DND-41 (cell line): ENCODE data around the gene FAM180B.
A peak's percentile ranks its signal among the peaks of the same experiment; 100 is the strongest.

Experiments
- ATAC-seq: fragments of 200-7000 bp; cut with Tn5 transposase; 3 replicates; pipeline ENCODE4 v1.9.1; 2021; ENCODE audit warnings: low read depth; ENCODE audit not compliant: insufficient read depth
- DNase-seq: peaks from one replicate; pipeline ENCODE4 v3.0.0-alpha.2; 2020
- H2AFZ ChIP-seq: 2 replicates; pipeline ENCODE4 v1.6.0; 2012; ENCODE audit warnings: low read depth, low read length
- H3K27ac ChIP-seq: 2 replicates; pipeline ENCODE4 v1.5.1; 2012; ENCODE audit warnings: low read length, inconsistent platforms
- H3K27me3 ChIP-seq: fragments of 200-600 bp; sonication (generic); 2 replicates; pipeline ENCODE4 v1.6.0; 2012; ENCODE audit warnings: low read length, mild to moderate bottlenecking, inconsistent platforms; ENCODE audit not compliant: insufficient read depth, poor library complexity
- H3K36me3 ChIP-seq: 2 replicates; pipeline ENCODE4 v1.5.1; 2012; ENCODE audit warnings: low read length, inconsistent platforms; ENCODE audit not compliant: insufficient read depth
- H3K4me1 ChIP-seq: 2 replicates; pipeline ENCODE4 v1.5.1; 2012; ENCODE audit warnings: mild to moderate bottlenecking, low read length; ENCODE audit not compliant: insufficient read depth
- H3K4me2 ChIP-seq: 2 replicates; pipeline ENCODE4 v1.6.0; 2012; ENCODE audit warnings: mild to moderate bottlenecking, moderate library complexity, low read length, inconsistent platforms; ENCODE audit not compliant: insufficient read depth
- H3K4me3 ChIP-seq, 2 experiments: fragments of 200-600 bp in 1 of 2; shearing (Covaris generic) in 1 of 2; 2 replicates each; pipeline ENCODE4 v1.5.1; 2012 to 2016; ENCODE audit warnings: inconsistent platforms in 2 of 2, low read length in 2 of 2, mild to moderate bottlenecking in 2 of 2, low read depth in 1 of 2, moderate library complexity in 1 of 2
- H3K79me2 ChIP-seq: 2 replicates; pipeline ENCODE4 v1.6.0; 2012; ENCODE audit warnings: low read length, inconsistent platforms; ENCODE audit not compliant: insufficient read depth
- H3K9ac ChIP-seq: 2 replicates; pipeline ENCODE4 v1.6.0; 2012; ENCODE audit warnings: low read depth, mild to moderate bottlenecking, inconsistent platforms, low read length, moderate library complexity
- H3K9me3 ChIP-seq: 2 replicates; pipeline ENCODE4 v1.5.1; 2012; ENCODE audit warnings: low read length, moderate library complexity, mild to moderate bottlenecking, inconsistent platforms; ENCODE audit not compliant: insufficient read depth, severe bottlenecking
- H4K20me1 ChIP-seq: 2 replicates; pipeline ENCODE4 v1.6.0; 2012; ENCODE audit warnings: low read length; ENCODE audit not compliant: insufficient read depth
- EZH2 ChIP-seq: IDR thresholded peaks from 3 replicates; pipeline ENCODE4 v1.6.1; 2012; ENCODE audit warnings: borderline replicate concordance, low read depth, mild to moderate bottlenecking, moderate library complexity, low read length, inconsistent platforms; ENCODE audit not compliant: severe bottlenecking
- TF ChIP-seq, protein P1 (sequence below): IDR thresholded peaks from 2 replicates; pipeline ENCODE4 v1.5.1; 2012; ENCODE audit warnings: borderline replicate concordance, low read length, moderate library complexity, mild to moderate bottlenecking; ENCODE audit not compliant: poor library complexity, severe bottlenecking; ENCODE audit errors: extremely low read depth

Gene FAM180B

DNA sequence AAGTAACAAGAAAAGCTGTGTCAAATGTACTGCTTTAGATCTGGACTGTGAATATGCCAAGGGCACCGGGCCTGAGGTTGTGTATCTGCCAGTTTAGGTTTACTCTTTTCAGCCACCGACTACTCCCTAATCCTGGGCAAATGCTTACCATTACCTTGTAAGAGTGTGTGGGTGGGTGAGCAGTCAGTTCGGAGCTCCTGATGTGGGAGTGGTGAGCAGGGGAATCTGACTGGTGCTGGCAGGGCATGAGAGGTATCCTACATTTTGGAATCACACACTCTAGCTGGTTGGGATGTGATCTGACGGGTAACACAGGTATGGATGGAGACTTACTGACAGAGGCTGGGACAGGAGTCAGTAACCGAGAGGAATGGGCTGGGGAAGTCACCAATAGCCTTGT, 2.6 kb upstream of the FAM180B start:
- DNase-seq = no peak
- peaks cover 25% of the 10 kb centered on the region for H3K4me1 ChIP-seq
- peaks cover 30% of the 10 kb centered on the region for H3K79me2 ChIP-seq
- no peaks in the 10 kb centered on the region for H3K9me3 ChIP-seq
- H2AFZ ChIP-seq = no peak overlapping the region
- H3K4me2 ChIP-seq = no peak overlapping the region
- no peak overlapping the region for H3K4me3 ChIP-seq
- H3K27me3 ChIP-seq = no peaks in the 10 kb centered on the region
- no peak for ATAC-seq
- H3K27ac ChIP-seq = no peak overlapping the region
- H3K36me3 ChIP-seq = peaks cover 61% of the 10 kb centered on the region
- H4K20me1 ChIP-seq = peaks cover 8% of the 10 kb centered on the region; the same call in 1 of the 2 replicates
- TF ChIP-seq EZH2 = no peak
- TF ChIP-seq, protein P1, sequence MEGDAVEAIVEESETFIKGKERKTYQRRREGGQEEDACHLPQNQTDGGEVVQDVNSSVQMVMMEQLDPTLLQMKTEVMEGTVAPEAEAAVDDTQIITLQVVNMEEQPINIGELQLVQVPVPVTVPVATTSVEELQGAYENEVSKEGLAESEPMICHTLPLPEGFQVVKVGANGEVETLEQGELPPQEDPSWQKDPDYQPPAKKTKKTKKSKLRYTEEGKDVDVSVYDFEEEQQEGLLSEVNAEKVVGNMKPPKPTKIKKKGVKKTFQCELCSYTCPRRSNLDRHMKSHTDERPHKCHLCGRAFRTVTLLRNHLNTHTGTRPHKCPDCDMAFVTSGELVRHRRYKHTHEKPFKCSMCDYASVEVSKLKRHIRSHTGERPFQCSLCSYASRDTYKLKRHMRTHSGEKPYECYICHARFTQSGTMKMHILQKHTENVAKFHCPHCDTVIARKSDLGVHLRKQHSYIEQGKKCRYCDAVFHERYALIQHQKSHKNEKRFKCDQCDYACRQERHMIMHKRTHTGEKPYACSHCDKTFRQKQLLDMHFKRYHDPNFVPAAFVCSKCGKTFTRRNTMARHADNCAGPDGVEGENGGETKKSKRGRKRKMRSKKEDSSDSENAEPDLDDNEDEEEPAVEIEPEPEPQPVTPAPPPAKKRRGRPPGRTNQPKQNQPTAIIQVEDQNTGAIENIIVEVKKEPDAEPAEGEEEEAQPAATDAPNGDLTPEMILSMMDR = no peak
- no peak overlapping the region for H3K9ac ChIP-seq

DNA sequence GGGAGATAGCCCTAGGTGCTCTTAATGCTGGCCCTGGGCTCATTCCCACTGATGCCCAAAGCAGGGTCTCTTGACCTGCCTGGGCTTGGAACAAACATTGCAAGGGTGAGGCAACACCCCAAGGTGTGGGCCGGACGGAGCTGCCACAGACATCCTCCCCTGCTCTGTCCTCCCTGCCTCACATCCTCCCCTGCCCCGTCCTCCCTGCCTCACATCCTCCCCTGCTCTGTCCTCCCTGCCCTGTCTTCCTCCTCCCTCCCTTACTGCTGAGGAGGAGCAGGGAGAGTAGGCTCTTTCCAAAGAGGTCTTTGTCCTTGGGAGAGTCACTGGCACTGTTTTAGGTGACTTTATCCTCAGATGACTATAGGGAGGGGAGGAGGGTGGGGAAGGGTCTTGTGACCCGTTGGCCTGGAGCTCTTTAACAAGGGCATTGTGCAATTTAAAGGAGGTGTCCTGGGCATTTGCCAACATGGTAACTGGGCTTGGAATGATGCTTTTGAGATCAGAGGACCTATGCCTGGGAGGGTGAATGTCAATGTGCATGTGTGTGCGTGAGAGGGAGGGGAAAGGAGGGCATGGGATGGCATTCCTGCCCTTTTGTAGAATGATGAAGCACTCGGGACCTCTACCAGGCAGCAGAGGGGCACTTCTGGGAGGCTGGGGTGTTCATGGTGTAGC, 700 bp downstream of the FAM180B start:
- TF ChIP-seq EZH2 = no peak
- TF ChIP-seq, protein P1 = no peak
- Histone ChIP-seq H3K4me3 (no peak overlapping the region), H3K27me3 (no peaks in the 10 kb centered on the region), H3K9me3 (no peaks in the 10 kb centered on the region), H3K36me3 (peaks cover 32% of the 10 kb centered on the region), H2AFZ (no peak overlapping the region), H3K4me1 (0 out of 2 replicates have a peak, but pooled peaks cover 2% of the 10 kb centered on the region), H3K4me2 (no peak overlapping the region), H3K79me2 (no peaks in the 10 kb centered on the region), H3K9ac (no peak overlapping the region), H3K27ac (no peak overlapping the region), H4K20me1 (peaks cover 6% of the 10 kb centered on the region; the same call in 1 of the 2 replicates)
- ATAC-seq (0 out of 3 replicates have a peak, but pooled peaks have one; percentile 8), DNase-seq (no peak)

DNA sequence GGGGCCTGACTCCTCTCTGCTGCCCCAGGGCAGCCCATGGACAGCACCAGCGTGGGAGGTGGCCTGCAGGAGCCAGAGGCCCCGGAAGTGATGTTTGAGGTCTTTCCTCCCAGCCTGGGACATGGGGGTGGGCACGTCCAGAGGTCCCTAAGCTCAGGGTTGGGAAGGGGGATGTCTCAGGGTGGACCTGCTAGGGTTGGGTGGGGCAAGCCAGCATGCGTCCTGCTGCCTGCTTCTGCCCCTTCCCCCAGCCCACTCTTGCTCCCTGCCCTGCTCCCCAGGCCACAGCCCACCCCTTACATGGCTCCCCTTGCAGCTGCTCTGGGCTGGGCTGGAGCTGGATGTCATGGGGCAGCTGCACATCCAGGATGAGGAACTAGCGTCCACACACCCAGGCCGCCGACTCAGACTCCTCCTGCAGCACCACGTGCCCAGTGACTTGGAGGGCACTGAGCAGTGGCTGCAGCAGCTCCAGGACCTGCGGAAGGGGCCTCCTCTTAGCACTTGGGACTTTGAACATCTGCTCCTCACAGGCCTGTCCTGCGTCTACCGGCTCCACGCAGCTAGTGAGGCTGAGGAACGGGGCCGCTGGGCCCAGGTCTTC, 1.3 kb downstream of the FAM180B start:
- DNase-seq (no peak), ATAC-seq (no peak)
- H3K4me1 ChIP-seq = no peaks in the 10 kb centered on the region
- no peak for TF ChIP-seq EZH2
- TF ChIP-seq, protein P1 = no peak
- H4K20me1 ChIP-seq = 0 out of 2 replicates have a peak, but pooled peaks cover 6% of the 10 kb centered on the region
- H3K27ac ChIP-seq = no peak overlapping the region
- H3K4me3 ChIP-seq = no peak overlapping the region
- H3K79me2 ChIP-seq = no peaks in the 10 kb centered on the region
- no peak overlapping the region for H3K9ac ChIP-seq
- H3K36me3 ChIP-seq = peaks cover 26% of the 10 kb centered on the region
- no peak overlapping the region for H2AFZ ChIP-seq
- no peaks in the 10 kb centered on the region for H3K27me3 ChIP-seq
- no peaks in the 10 kb centered on the region for H3K9me3 ChIP-seq
- H3K4me2 ChIP-seq = no peak overlapping the region
